Breast epithelium (tissue), 3 donors: Measurements from ENCODE around the gene PLCB4.

ENCODE experiments used
- CTCF ChIP-seq, 3 donors: fragments of 450-650 bp; IDR thresholded peaks; one replicate each; pipeline ENCODE4 v1.5.1; 2016 to 2017; ENCODE audit warnings: antibody characterized with exemption in 3 of 3, mild to moderate bottlenecking in 3 of 3, moderate library complexity in 3 of 3
- POLR2A ChIP-seq: fragments of 450-650 bp; IDR thresholded peaks from one replicate; pipeline ENCODE4 v1.6.1; 2016; ENCODE audit warnings: antibody characterized with exemption, mild to moderate bottlenecking, moderate library complexity
- POLR2AphosphoS5 ChIP-seq, 3 donors: sonication (generic); formaldehyde crosslinking; IDR thresholded peaks; one replicate each; pipeline ENCODE4 v1.6.1; 2017; ENCODE audit warnings: antibody characterized with exemption in 3 of 3

DNA sequence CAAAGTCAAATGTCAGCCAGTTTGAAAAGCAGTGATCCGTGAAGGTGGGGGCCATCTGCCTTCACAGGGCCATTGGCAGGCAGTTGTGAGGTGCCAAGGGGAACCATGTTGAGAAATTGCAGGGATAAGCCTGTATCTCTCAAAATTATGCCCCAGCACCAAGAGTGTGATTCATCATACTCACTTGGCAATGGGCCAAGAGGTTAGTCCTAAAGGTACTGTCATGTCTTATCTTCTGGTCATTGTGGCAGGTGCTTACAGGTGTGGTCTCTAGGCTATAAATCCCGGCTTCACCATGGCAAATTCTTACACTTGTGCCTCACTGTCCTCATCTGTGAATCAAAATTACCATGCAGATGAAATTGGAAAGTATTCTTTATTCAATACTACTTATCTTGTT is 294.8 kb downstream of the PLCB4 start:
- TF ChIP-seq CTCF (IDR thresholded peaks at IDR 0.05) (no peak), POLR2AphosphoS5 (IDR thresholded peaks at IDR 0.05) (no peak), POLR2A (no peak)
